Upper lobe of left lung (tissue), 6 donors: ENCODE results near the gene ARGFX. TPM values are rescaled to one million over a fixed set of nuclear protein-coding genes. Genes with fewer than 3 reads are reported as not detected.
A peak's percentile ranks its signal among the peaks of the same experiment; 100 is the strongest.

ENCODE experiments used
- ATAC-seq, 2 donors: fragments of 200-7000 bp; cut with Tn5 transposase; one replicate each; pipeline ENCODE4 v1.9.1; 2022; ENCODE audit warnings: mild to moderate bottlenecking in 2 of 2, moderate library complexity in 2 of 2; ENCODE audit not compliant: low FRiP score in 2 of 2
- DNase-seq, 2 donors: peaks; one replicate each; pipeline ENCODE4 v3.0.0-alpha.2; 2019 to 2020
- H3K27ac ChIP-seq, 4 donors: fragments of 200-600 bp; sonication (generic); one replicate each; pipeline ENCODE4 v1.5.1; 2016 to 2019
- H3K27me3 ChIP-seq, 4 donors: fragments of 200-600 bp; sonication (generic); one replicate each; pipeline ENCODE4 v1.5.1; 2017 to 2019
- H3K36me3 ChIP-seq, 4 donors: fragments of 200-600 bp; sonication (generic); one replicate each; pipeline ENCODE4 v1.5.1; 2016 to 2019
- H3K4me1 ChIP-seq, 4 donors: fragments of 200-600 bp; sonication (generic); one replicate each; pipeline ENCODE4 v1.5.1; 2018 to 2019
- H3K4me3 ChIP-seq, 4 donors: fragments of 200-600 bp; sonication (generic); one replicate each; pipeline ENCODE4 v1.5.1; 2017 to 2019; ENCODE audit warnings: mild to moderate bottlenecking in 2 of 4, moderate library complexity in 1 of 4
- H3K9me3 ChIP-seq, 4 donors: fragments of 200-600 bp; sonication (generic); one replicate each; pipeline ENCODE4 v1.5.1; 2018 to 2019
- CTCF ChIP-seq, 6 experiments: fragments of 450-650 bp in 4 of 6; fragments of 200-600 bp in 2 of 6; sonication (generic) in 2 of 6; IDR thresholded peaks; one replicate each; pipeline ENCODE4 v1.5.1; 2016 to 2019; ENCODE audit warnings: antibody characterized with exemption in 6 of 6
- EP300 ChIP-seq, 4 donors: sonication (generic); formaldehyde crosslinking; IDR thresholded peaks; one replicate each; pipeline ENCODE4 v1.5.1; 2017; ENCODE audit warnings: antibody characterized with exemption in 4 of 4, control low read depth in 2 of 4
- POLR2A ChIP-seq, 4 donors: fragments of 450-650 bp; IDR thresholded peaks; one replicate each; pipeline ENCODE4 v1.5.1; 2016 to 2017; ENCODE audit warnings: antibody characterized with exemption in 4 of 4, mild to moderate bottlenecking in 2 of 4
- POLR2AphosphoS5 ChIP-seq, 2 donors: sonication (generic); formaldehyde crosslinking; IDR thresholded peaks; one replicate each; pipeline ENCODE4 v1.5.1; 2017; ENCODE audit warnings: antibody characterized with exemption in 2 of 2
- WGBS, 2 donors: methylation state at CpG; one replicate each; pipeline ENCODE4 v1.1.5; 2017 to 2018; 5-methylcytosine and 5-hydroxymethylcytosine counted together
- total RNA-seq, 6 donors: library from RNA; depleted of rRNA in 4 of 6; stranded (reverse); fragments of >200 nt in 4 of 6; gene quantifications; one replicate each; pipeline versions ENCODE4 v1.1.0 to v1.2.1, GENCODE V29; 2016 to 2021
- donor health status: DM: no; HTN: no; CAD: no; lungs with moderate emphysema.
- donor health status: DM: no; HTN: yes; CAD: no; lungs with severe emphysema.

Gene ARGFX
- total RNA-seq, 6 donors from 2014 or later: not detected

DNA sequence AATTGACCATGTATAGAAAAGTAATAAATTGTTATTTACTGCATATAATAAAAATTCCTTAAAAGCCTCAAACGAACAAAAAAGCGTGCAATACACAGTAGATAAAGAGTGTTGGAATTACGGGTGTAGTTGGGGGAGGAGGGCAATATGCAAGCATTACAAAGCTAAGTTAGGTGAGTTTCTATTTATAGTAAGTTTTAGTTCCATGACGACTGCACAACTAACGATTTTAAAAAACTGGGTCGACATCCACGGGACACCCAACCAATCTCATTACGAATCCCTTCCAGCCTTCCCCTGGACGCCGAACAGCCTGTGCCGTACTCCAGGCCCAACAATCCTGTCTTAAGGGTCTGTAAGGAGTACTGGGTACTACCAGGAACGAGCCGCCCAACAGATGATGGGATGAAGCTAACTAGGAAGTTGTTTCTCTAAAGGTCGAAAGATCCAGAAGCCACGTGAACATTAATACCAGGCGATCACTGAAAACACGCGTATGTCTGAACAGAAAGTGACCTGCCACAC is 22.6 kb upstream of the ARGFX start:
- DNase-seq: no peak
- WGBS, 2 donors: 4 to 6% methylated on average over 18 of the region's 18 CpGs
- TF ChIP-seq EP300 (IDR thresholded peaks at IDR 0.05) (no peak), CTCF (IDR thresholded peaks at IDR 0.05) (no peak), POLR2AphosphoS5 (IDR thresholded peaks at IDR 0.05) (no peak), POLR2A (IDR thresholded peaks at IDR 0.05) (no peak)
- Histone ChIP-seq H3K4me1 (peaks cover 6 to 11% (median 7%) of the 10 kb centered on the region in 4 donors), H3K27ac (no peak overlapping the region), H3K9me3 (no peaks in the 10 kb centered on the region), H3K27me3 (no peaks in the 10 kb centered on the region), H3K4me3 (peak overlapping the region; percentile 54 to 70 (median 62)), H3K36me3 (no peaks in the 10 kb centered on the region)
- ATAC-seq: no peak

- Histone ChIP-seq H3K27ac (peak within 1 kb of the TSS; percentile 75 to 83 (median 78)), H3K9me3 (no peaks in the 10 kb centered on the region), H3K4me1 (peaks cover 6 to 11% (median 7%) of the 10 kb centered on the region in 4 donors), H3K36me3 (no peaks in the 10 kb centered on the region), H3K4me3 (peak within 1 kb of the TSS; percentile 54 to 70 (median 62)), H3K27me3 (no peaks in the 10 kb centered on the region)
- no peak for TF ChIP-seq CTCF (IDR thresholded peaks at IDR 0.05)
- peak in 1 of 2 donors; percentile 55 for TF ChIP-seq POLR2AphosphoS5 (IDR thresholded peaks at IDR 0.05)
- peak in 2 of 4 donors; percentile 18 to 42 for TF ChIP-seq POLR2A (IDR thresholded peaks at IDR 0.05)
- no peak for TF ChIP-seq EP300 (IDR thresholded peaks at IDR 0.05)
- peak; percentile 87 to 95 for DNase-seq
- 0% methylated on average over 17 to 42 of the region's 42 CpGs for WGBS, 2 donors
- ATAC-seq: peak; percentile 98 to 99
Observed at GRCh38 chr3:121545574-121546455, 21.9 kb upstream of the ARGFX start, which contains the start of gene POLQ. TSS of gene POLQ (minus strand) at chr3:121545988. CDS start at chr3:121545877, 111 bp downstream.

DNA sequence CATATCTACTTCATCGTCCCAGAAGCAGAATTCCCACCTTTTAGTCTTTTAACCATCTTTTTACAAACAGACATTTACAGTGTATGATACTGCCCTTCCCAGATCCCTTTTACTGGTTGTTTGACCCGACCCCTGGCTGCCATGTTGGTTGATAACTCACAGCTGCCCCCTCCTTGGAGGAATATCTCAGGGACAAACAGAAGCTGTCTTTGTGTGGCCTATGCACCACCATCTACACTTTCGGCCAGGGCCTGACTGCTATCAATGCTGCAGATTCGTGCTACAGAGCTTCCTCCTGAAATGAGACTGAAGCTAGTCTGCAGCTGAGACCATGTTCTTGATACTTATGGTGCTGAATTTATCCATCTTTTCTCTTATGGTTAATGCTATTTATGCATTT is 15.4 kb upstream of the ARGFX start:
- Histone ChIP-seq H3K4me3 (no peak overlapping the region), H3K27ac (peak overlapping the region in 2 of 4 donors; percentile 1 to 36), H3K27me3 (no peaks in the 10 kb centered on the region), H3K36me3 (no peaks in the 10 kb centered on the region), H3K4me1 (no peaks in the 10 kb centered on the region), H3K9me3 (no peaks in the 10 kb centered on the region)
- TF ChIP-seq CTCF (IDR thresholded peaks at IDR 0.05): no peak
- no peak for DNase-seq
- ATAC-seq: no peak
- WGBS, 2 donors: 42 to 56% methylated on average over 4 of the region's 4 CpGs

DNA sequence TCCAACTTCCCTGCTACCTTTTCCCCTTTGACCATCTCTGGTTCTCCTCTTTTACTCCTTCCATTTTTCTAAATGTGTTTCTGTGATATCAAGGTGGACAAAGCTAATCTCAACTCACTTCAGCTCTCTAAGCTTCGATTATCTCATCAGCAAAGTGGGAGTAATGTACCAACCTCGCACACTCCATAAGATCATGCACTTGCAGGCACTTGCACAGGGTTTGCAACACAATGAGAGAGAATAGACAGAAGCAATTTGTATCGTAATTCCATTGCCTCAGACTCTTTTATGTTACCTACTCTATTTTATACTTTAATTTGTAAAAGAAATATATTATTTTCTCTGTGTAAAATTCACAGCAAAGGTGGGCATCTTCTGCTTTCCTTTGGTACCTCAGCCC is 15.0 kb upstream of the ARGFX start:
- TF ChIP-seq CTCF (IDR thresholded peaks at IDR 0.05): no peak
- TF ChIP-seq POLR2AphosphoS5 (IDR thresholded peaks at IDR 0.05): no peak
- no peak for TF ChIP-seq POLR2A (IDR thresholded peaks at IDR 0.05)
- no peak for TF ChIP-seq EP300 (IDR thresholded peaks at IDR 0.05)
- Histone ChIP-seq H3K4me1 (no peaks in the 10 kb centered on the region), H3K36me3 (no peaks in the 10 kb centered on the region), H3K9me3 (no peaks in the 10 kb centered on the region), H3K27ac (no peak overlapping the region), H3K27me3 (no peaks in the 10 kb centered on the region), H3K4me3 (no peak overlapping the region)
- WGBS, 2 donors: 78 to 84% methylated on average over 3 of the region's 3 CpGs
- no peak for ATAC-seq
- no peak for DNase-seq
